GM12873 (cell line): ENCODE measurements around the gene SOX12.
A peak's percentile ranks its signal among the peaks of the same experiment; 100 is the strongest.

Experiments
- CTCF ChIP-seq: IDR thresholded peaks from 2 replicates; pipeline ENCODE4 v1.5.1; 2012; ENCODE audit warnings: low read depth, mild to moderate bottlenecking, moderate library complexity, low read length, control low read depth; ENCODE audit not compliant: insufficient read depth; ENCODE audit errors: missing control alignments

The SOX12 gene

GRCh38 chr20:362271-363254 lies 37.2 kb downstream of the SOX12 start:
- TF ChIP-seq CTCF: peak; percentile 57

DNA sequence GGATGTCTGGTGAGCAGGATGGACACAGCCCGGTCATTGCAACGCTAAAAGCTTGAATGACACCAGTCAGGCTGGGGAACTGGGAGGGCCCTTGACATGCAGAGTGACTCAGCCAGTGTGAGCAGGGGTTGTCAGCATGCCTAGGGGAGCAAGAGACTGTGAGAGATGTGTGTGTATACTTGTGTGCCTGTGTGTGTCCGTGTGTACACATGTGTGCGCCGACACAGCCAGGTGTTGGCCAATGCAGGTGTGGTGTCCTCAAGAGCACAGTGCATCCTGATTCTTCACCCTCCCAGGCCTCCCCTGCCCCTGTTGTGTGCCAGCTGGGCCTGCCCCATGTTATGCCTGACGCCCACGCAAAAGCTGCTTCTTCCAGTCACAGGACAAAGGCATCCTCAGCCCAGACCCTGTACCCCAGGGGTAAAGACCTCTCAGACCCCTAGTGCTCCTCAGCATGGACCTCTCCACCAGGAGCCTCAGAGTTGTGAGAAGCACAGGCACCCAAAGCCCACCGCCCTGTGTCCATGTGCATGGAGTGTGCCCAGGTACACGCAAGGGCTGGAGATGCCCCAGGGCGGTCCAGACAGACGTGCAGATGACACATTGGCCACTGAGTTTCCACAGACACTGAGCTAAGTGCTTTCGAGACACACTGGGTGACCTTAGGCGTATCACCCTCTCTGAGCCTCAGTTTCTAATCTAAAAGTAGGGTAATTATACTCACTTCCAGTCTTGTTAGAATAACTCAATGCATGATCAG lies 38.1 kb downstream of the SOX12 start:
- TF ChIP-seq CTCF: no peak

DNA sequence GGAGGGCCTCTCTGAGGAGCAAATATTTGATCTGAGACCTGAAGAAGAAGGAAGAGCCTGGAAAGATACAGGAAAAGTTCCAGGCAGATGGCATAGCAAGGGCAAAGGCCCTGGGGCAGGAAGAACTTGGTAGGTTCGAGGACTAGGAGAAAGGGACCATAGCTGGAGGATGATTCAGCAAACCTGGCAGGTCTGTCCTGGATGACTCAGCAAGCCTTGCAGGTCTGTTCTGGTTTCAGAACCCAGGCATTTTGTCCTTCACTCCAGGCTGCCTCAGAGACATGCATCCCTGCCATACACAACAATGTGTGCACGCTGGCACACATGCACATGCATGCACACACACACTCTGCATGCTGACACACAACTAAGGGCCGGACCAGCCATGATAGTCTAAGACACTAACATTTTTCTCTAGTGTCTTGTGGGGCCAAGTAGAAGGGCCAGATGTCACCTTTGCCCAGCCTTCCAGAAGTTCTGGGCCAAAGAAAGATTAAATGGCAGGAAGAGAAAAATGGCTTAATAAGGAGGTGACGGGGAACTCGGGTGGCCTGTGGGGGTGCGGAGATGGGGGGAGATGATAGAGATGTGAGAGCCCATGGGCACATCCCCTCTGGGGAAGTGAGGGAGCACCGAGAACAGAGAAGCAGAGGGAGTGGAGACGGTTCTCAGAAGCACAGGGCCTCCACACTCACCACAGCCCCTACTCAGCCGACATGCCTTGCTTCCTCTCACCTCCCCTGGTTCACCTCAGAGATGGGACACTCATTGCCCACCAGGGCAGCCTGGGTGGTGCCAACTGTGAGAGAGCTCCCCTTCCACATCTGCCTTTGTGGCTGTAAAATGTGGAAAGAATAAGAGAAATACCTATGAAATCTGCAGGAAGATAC lies 39.8 kb downstream of the SOX12 start:
- TF ChIP-seq CTCF: no peak

DNA sequence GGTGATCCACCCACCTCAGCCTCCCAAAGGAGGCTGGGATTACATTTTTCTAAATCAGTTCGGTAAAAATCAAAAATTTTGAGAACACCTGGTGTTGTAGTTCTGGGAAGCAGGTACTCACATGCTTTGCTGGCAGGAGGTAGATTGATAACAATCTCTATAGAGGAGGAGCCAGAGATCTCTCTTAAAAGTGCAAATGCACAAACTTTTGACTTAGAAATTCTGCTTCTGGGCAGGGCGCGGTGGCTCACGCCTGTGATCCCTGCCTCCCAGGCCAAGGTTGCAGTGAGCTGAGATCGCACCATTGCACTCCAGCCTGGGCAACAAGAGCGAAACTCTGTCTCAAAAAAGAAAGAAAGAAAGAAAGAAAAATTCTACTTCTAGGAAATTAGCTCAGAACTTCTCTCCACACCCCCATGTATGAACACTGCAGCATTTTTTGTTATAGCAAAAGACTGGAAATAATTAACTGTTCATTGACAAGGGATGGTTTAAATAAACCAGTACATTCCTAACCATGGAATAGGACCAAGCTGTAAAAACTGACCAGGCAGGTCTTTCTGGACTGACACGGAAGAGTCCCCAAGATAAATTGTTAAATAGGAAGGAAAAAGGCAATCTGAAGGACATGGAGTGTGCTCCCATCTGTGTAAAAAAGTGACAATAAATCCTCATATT lies 40.8 kb downstream of the SOX12 start:
- no peak for TF ChIP-seq CTCF

GRCh38 chr20:366719-367485 lies 41.5 kb downstream of the SOX12 start:
- TF ChIP-seq CTCF: no peak

- no peak for TF ChIP-seq CTCF
Observed at GRCh38 chr20:367486-367887, 42.1 kb downstream of the SOX12 start.
